Smooth muscle cell (in vitro differentiated cells): Measurements from ENCODE around the gene ADAMTS17. TPM values are rescaled to one million over a fixed set of nuclear protein-coding genes. Genes with fewer than 3 reads are reported as not detected.

Source experiments
- DNase-seq: peaks from one replicate; lab custom pipeline; 2025; ENCODE audit not compliant: unreplicated experiment; lab: John Stamatoyannopoulos, UW
- H2AFZ ChIP-seq: fragments of 200-600 bp; sonication (generic); 2 replicates; pipeline ENCODE4 v1.6.0; 2016; ENCODE audit warnings: antibody characterized with exemption, low read depth, mild to moderate bottlenecking
- H3F3A ChIP-seq: fragments of 200-600 bp; sonication (generic); 2 replicates; pipeline ENCODE4 v1.6.0; 2017; ENCODE audit warnings: antibody characterized with exemption, low read depth
- H3K27ac ChIP-seq: fragments of 200-600 bp; sonication (generic); 2 replicates; pipeline ENCODE4 v1.5.1; 2016; ENCODE audit warnings: low read depth, mild to moderate bottlenecking
- H3K27me3 ChIP-seq: fragments of 200-600 bp; sonication (generic); 2 replicates; pipeline ENCODE4 v1.6.1; 2016; ENCODE audit warnings: low read depth, mild to moderate bottlenecking
- H3K36me3 ChIP-seq: fragments of 200-600 bp; sonication (generic); 2 replicates; pipeline ENCODE4 v1.5.1; 2016; ENCODE audit warnings: low read depth
- H3K4me1 ChIP-seq: fragments of 200-600 bp; sonication (generic); 2 replicates; pipeline ENCODE4 v1.5.1; 2016; ENCODE audit warnings: low read depth
- H3K4me2 ChIP-seq: fragments of 200-600 bp; sonication (generic); 2 replicates; pipeline ENCODE4 v1.6.0; 2016; ENCODE audit warnings: mild to moderate bottlenecking
- H3K4me3 ChIP-seq: fragments of 200-600 bp; sonication (generic); 2 replicates; pipeline ENCODE4 v1.5.1; 2016; ENCODE audit warnings: mild to moderate bottlenecking
- H3K79me2 ChIP-seq: fragments of 200-600 bp; sonication (generic); 2 replicates; pipeline ENCODE4 v1.6.0; 2016; ENCODE audit warnings: low read depth, mild to moderate bottlenecking
- H3K9ac ChIP-seq: fragments of 200-600 bp; sonication (generic); 2 replicates; pipeline ENCODE4 v1.6.0; 2016; ENCODE audit warnings: low read depth
- H3K9me3 ChIP-seq: fragments of 200-600 bp; sonication (generic); replicated peaks from 2 replicates; pipeline ENCODE4 v1.5.1; 2016; ENCODE audit warnings: low read depth
- H4K20me1 ChIP-seq: fragments of 200-600 bp; sonication (generic); 2 replicates; pipeline ENCODE4 v1.6.0; 2016; ENCODE audit warnings: low read depth
- WGBS: methylation state at CpG from one replicate; pipeline ENCODE4 v1.1.7; 2016; ENCODE audit warnings: low lambda C conversion rate; 5-methylcytosine and 5-hydroxymethylcytosine counted together
- polyA plus RNA-seq: library from polyadenylated mRNA; unstranded; fragments of >200 nt; fragmentation: Nextera tagmentation; extraction: Ambion mirVana; gene quantifications from 2 replicates; pipeline ENCODE4 v1.2.1, GENCODE V29; 2016
- total RNA-seq: library from RNA; depleted of rRNA; stranded (reverse); fragments of >200 nt; gene quantifications from 2 replicates; pipeline ENCODE4 v1.2.3, GENCODE V29; 2014
- TF ChIP-seq, protein P1 (sequence below): fragments of 200-600 bp; sonication (generic); IDR thresholded peaks from 2 replicates; pipeline ENCODE4 v1.5.1; 2017; ENCODE audit warnings: borderline replicate concordance, mild to moderate bottlenecking, antibody characterized with exemption; ENCODE audit not compliant: insufficient read depth, poor library complexity, severe bottlenecking

Gene ADAMTS17
- total and polyA plus RNA-seq, 2 experiments from 2014 or later = 0.63 to 3.1 TPM

DNA sequence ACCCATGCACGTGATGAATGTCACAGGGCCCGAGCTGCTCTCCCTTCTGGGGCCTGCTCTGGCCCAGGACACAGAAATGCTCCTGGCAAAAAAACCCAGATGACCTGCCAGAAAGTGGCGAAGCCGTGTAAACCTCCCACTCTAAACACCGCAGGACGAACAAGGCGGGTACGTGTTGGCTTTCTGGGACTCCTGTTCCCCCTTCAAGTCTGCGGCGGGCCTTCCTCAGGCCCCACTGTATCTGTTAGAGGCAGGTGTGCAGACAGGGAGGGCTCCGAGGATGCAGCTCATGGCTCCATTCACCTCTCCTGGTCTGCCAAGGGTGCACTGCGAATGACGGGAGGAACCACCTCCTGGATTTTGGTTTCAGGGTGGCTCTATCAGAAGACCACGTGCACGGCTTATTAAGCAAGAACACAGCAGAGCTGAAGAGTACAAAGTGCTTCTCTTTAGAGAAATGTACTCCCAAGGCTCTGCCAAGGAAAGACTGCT is 173.8 kb downstream of the ADAMTS17 start:
- Histone ChIP-seq H3K9ac (no peak overlapping the region), H3K27ac (no peak overlapping the region), H3F3A (no peaks in the 10 kb centered on the region), H4K20me1 (no peaks in the 10 kb centered on the region), H3K4me3 (no peak overlapping the region), H2AFZ (no peak overlapping the region), H3K27me3 (no peaks in the 10 kb centered on the region), H3K4me1 (no peaks in the 10 kb centered on the region), H3K4me2 (no peak overlapping the region), H3K79me2 (no peaks in the 10 kb centered on the region), H3K9me3 (no peaks in the 10 kb centered on the region), H3K36me3 (no peaks in the 10 kb centered on the region)
- 93% methylated on average over 15 of the region's 15 CpGs for WGBS
- no peak for DNase-seq
- TF ChIP-seq, protein P1, sequence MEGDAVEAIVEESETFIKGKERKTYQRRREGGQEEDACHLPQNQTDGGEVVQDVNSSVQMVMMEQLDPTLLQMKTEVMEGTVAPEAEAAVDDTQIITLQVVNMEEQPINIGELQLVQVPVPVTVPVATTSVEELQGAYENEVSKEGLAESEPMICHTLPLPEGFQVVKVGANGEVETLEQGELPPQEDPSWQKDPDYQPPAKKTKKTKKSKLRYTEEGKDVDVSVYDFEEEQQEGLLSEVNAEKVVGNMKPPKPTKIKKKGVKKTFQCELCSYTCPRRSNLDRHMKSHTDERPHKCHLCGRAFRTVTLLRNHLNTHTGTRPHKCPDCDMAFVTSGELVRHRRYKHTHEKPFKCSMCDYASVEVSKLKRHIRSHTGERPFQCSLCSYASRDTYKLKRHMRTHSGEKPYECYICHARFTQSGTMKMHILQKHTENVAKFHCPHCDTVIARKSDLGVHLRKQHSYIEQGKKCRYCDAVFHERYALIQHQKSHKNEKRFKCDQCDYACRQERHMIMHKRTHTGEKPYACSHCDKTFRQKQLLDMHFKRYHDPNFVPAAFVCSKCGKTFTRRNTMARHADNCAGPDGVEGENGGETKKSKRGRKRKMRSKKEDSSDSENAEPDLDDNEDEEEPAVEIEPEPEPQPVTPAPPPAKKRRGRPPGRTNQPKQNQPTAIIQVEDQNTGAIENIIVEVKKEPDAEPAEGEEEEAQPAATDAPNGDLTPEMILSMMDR = no peak

DNA sequence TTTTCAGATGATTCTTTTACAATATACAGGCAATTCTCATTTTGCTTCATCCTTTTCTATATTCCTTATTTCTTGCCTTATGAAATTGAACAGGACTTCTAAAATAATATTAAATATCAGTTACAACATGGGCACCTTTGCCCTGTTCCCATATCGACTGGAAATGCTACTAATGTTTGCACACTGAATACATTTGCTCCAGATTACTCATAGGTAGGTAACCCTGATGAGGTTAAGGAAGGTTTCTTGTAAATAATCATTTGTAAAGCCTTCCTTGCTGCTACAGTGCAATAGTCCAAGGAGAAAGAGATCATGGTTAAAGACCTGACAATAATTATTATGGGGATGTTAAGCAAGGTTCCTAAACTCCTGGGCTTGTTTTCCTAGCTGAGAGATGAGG is 175.5 kb downstream of the ADAMTS17 start:
- H3K4me2 ChIP-seq = no peak overlapping the region
- no peaks in the 10 kb centered on the region for H3F3A ChIP-seq
- TF ChIP-seq, protein P1 = no peak
- H3K4me3 ChIP-seq = no peak overlapping the region
- no peaks in the 10 kb centered on the region for H3K4me1 ChIP-seq
- H4K20me1 ChIP-seq = no peaks in the 10 kb centered on the region
- no peaks in the 10 kb centered on the region for H3K9me3 ChIP-seq
- H3K27ac ChIP-seq = no peak overlapping the region
- no peak overlapping the region for H3K9ac ChIP-seq
- no peaks in the 10 kb centered on the region for H3K79me2 ChIP-seq
- no peak for DNase-seq
- no peak overlapping the region for H2AFZ ChIP-seq
- H3K27me3 ChIP-seq = no peaks in the 10 kb centered on the region
- WGBS = 80% methylated on average over 1 of the region's 1 CpG
- no peaks in the 10 kb centered on the region for H3K36me3 ChIP-seq

DNA sequence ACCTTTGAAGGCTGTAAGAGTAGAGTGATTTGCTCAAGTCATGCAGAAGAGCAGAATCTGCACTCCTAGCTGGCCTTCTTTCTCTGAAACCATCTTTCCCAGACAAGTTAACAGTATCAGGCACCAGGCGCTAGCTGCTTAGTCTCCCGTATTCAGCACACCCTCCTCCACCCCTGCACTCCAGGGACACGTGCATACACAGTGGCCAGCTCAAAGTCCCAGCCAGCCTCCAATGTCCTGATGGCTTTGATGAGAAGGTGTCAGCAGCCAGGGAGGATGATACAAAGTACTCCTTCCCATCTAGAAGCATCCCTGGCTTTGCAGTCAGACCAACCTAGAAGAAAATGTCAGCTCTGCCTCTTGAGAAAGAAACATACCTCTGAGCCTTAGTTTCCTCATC is 177.8 kb downstream of the ADAMTS17 start:
- TF ChIP-seq, protein P1 = no peak
- peaks cover under 1% of the 10 kb centered on the region for H3K4me1 ChIP-seq
- DNase-seq = no peak

DNA sequence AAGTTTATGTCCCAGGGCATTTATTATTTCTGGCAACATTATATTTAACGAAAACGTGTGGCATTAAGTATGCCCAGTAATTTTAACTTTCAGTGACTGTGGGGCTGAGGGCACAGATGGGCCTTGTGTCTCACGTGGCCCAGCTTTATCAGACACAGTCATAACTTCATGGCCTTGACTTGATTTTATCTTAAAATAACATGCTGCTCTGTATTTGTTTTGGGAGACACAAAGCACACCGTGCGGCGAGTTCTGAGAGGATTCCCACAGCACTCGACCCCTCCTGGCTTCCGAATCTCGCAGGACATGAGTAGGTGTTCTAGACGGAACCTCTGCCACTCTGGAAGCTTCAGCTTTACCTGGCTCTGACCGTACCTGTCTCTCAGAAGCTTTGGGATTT is 180.8 kb downstream of the ADAMTS17 start:
- Histone ChIP-seq H3K27me3 (no peaks in the 10 kb centered on the region), H3K9me3 (no peaks in the 10 kb centered on the region), H3K9ac (no peak overlapping the region), H3K4me2 (no peak overlapping the region), H3K4me3 (no peak overlapping the region), H3F3A (no peaks in the 10 kb centered on the region), H2AFZ (peak overlapping the region; percentile 18), H3K4me1 (peaks cover 5% of the 10 kb centered on the region), H4K20me1 (no peaks in the 10 kb centered on the region), H3K36me3 (no peaks in the 10 kb centered on the region), H3K27ac (no peak overlapping the region), H3K79me2 (no peaks in the 10 kb centered on the region)
- WGBS = 85% methylated on average over 11 of the region's 11 CpGs
- TF ChIP-seq, protein P1 = no peak
- DNase-seq = no peak

More for the DNA sequence above, 177.8 kb downstream of the ADAMTS17 start:
- WGBS = 89% methylated on average over 3 of the region's 3 CpGs
- no peaks in the 10 kb centered on the region for H3F3A ChIP-seq
- no peaks in the 10 kb centered on the region for H4K20me1 ChIP-seq
- H3K4me2 ChIP-seq = no peak overlapping the region
- H3K4me3 ChIP-seq = no peak overlapping the region
- no peaks in the 10 kb centered on the region for H3K79me2 ChIP-seq
- H2AFZ ChIP-seq = no peak overlapping the region
- H3K9me3 ChIP-seq = no peaks in the 10 kb centered on the region
- H3K27me3 ChIP-seq = no peaks in the 10 kb centered on the region
- H3K9ac ChIP-seq = no peak overlapping the region
- no peak overlapping the region for H3K27ac ChIP-seq
- H3K36me3 ChIP-seq = no peaks in the 10 kb centered on the region
